Right lobe of liver (tissue), 6 donors: ENCODE data around the gene CABP4. TPM values are rescaled to one million over a fixed set of nuclear protein-coding genes. Genes with fewer than 3 reads are reported as not detected.
A peak's percentile ranks its signal among the peaks of the same experiment; 100 is the strongest.

Source experiments
- ATAC-seq, 4 donors: fragments of 200-7000 bp; cut with Tn5 transposase; one replicate each; pipeline ENCODE4 v1.9.1; 2020; ENCODE audit warnings: mild to moderate bottlenecking in 4 of 4, moderate library complexity in 4 of 4
- DNase-seq, 3 donors: peaks; one replicate each; pipeline ENCODE4 v3.0.0-alpha.2; 2020
- H3K27ac ChIP-seq, 3 donors: fragments of 200-600 bp; one replicate each; pipeline ENCODE4 v1.8.0; 2022
- H3K27me3 ChIP-seq, 2 donors: fragments of 200-600 bp; one replicate each; pipeline ENCODE4 v1.8.0; 2022
- H3K36me3 ChIP-seq, 4 donors: fragments of 200-600 bp; sonication (generic) in 1 of 4; one replicate each; pipeline versions ENCODE4 v1.5.1 to v1.8.0; 2017 to 2022; ENCODE audit warnings: control low read depth in 1 of 4
- H3K4me1 ChIP-seq, 4 donors: fragments of 200-600 bp; sonication (generic) in 1 of 4; one replicate each; pipeline versions ENCODE4 v1.5.1 to v1.8.0; 2017 to 2022; ENCODE audit warnings: control low read depth in 1 of 4
- H3K4me3 ChIP-seq, 3 donors: fragments of 200-600 bp; one replicate each; pipeline ENCODE4 v1.8.0; 2022
- H3K9me3 ChIP-seq, 4 donors: fragments of 200-600 bp; sonication (generic) in 1 of 4; one replicate each; pipeline versions ENCODE4 v1.5.1 to v1.8.0; 2017 to 2022; ENCODE audit warnings: control low read depth in 1 of 4
- POLR2A ChIP-seq: fragments of 450-650 bp; IDR thresholded peaks from one replicate; pipeline ENCODE4 v1.6.1; 2017; ENCODE audit warnings: antibody characterized with exemption, mild to moderate bottlenecking
- WGBS: methylation state at CpG from one replicate; pipeline ENCODE4 v1.1.6; 2018; ENCODE audit warnings: low coverage, low lambda C conversion rate; ENCODE audit not compliant: insufficient coverage; ENCODE audit errors: missing lambda C conversion rate; 5-methylcytosine and 5-hydroxymethylcytosine counted together
- intact Hi-C, 2 donors: fragments of 100-400 bp; cut with DNase I; formaldehyde crosslinking; loops; one replicate each; pipeline versions ENCODE4 v1.11.2 to v1.14.1; 2022
- total RNA-seq, 6 experiments: library from RNA; depleted of rRNA in 2 of 6; stranded (reverse); fragments of >200 nt in 2 of 6; fragmentation: NEBNext Ultra II Directional in 3 of 6; extraction: Animal tissue kit (Norgen Biotek cat#: 25700) in 3 of 6; gene quantifications; one replicate each; pipeline versions ENCODE4 v1.1.0 to v1.2.4, GENCODE V29; 2016 to 2023
- TF ChIP-seq, protein P1 (sequence below), 4 donors: fragments of 200-600 bp in 3 of 4; fragments of 450-650 bp in 1 of 4; IDR thresholded peaks; one replicate each; pipeline versions ENCODE4 v1.5.1 to v1.8.0; 2016 to 2022; ENCODE audit warnings: antibody characterized with exemption in 4 of 4, mild to moderate bottlenecking in 2 of 4
- donor health status: DM: no; HTN: yes; CAD: no.
- donor health status: DM: no; HTN: no; CAD: no.
- donor health status: DM: no; HTN: no; CAD: no.
- donor health status: DM: no; HTN: yes; CAD: no.
- donor health status: DM: no; HTN: yes; CAD: no.

Gene CABP4
- total RNA-seq, 6 experiments from 2014 or later: 0.55 to 1.7 (median 1.2) TPM

GRCh38 chr11:67419325-67420049 lies 35.7 kb upstream of the CABP4 start:
- intact Hi-C loops: no loop called here
- no peak for DNase-seq
- Histone ChIP-seq H3K27me3 (no peaks in the 10 kb centered on the region), H3K4me3 (no peak overlapping the region), H3K4me1 (peaks cover 0 to 30% (median 11%) of the 10 kb centered on the region in 4 donors), H3K27ac (no peak overlapping the region), H3K36me3 (no peaks in the 10 kb centered on the region), H3K9me3 (no peaks in the 10 kb centered on the region)
- ATAC-seq: no peak
- WGBS: 40% methylated on average over 1 of the region's 21 CpGs
- no peak for TF ChIP-seq POLR2A
- TF ChIP-seq, protein P1, sequence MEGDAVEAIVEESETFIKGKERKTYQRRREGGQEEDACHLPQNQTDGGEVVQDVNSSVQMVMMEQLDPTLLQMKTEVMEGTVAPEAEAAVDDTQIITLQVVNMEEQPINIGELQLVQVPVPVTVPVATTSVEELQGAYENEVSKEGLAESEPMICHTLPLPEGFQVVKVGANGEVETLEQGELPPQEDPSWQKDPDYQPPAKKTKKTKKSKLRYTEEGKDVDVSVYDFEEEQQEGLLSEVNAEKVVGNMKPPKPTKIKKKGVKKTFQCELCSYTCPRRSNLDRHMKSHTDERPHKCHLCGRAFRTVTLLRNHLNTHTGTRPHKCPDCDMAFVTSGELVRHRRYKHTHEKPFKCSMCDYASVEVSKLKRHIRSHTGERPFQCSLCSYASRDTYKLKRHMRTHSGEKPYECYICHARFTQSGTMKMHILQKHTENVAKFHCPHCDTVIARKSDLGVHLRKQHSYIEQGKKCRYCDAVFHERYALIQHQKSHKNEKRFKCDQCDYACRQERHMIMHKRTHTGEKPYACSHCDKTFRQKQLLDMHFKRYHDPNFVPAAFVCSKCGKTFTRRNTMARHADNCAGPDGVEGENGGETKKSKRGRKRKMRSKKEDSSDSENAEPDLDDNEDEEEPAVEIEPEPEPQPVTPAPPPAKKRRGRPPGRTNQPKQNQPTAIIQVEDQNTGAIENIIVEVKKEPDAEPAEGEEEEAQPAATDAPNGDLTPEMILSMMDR (IDR thresholded peaks at IDR 0.05): no peak

DNA sequence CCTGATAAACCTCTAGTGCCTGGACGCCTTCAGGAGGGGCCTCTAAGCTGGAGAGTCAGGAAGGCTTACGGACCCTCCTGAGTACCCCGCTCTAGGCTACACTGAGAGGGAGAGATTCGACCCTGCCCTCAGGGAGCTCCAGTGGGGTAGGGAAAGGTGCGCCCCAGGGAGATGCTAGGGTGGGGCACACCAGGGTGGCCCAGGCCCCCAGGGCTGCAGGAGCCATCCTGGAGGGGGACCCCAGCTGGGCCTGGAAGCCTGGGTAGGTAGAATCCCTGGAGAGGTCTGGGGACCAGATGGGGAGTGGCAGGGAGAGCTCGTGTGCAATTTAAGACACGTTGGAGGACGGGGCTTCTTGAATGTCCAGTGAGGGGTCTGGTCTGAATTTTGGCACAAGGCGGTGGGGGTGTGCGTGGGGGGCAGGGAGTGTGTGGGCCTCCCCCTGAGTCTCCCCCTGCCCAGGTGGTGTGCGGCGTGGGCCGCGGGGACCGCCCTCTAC lies 35.0 kb upstream of the CABP4 start:
- Histone ChIP-seq H3K27me3 (no peaks in the 10 kb centered on the region), H3K36me3 (no peaks in the 10 kb centered on the region), H3K4me1 (peaks cover 0 to 27% (median 11%) of the 10 kb centered on the region in 4 donors), H3K9me3 (no peaks in the 10 kb centered on the region), H3K27ac (peak overlapping the region; percentile 58 to 79 (median 77)), H3K4me3 (peak overlapping the region; percentile 42 to 67 (median 60))
- WGBS: 56% methylated on average over 5 of the region's 15 CpGs
- intact Hi-C loops: no loop called here
- DNase-seq (no peak), ATAC-seq (no peak)
- no peak for TF ChIP-seq POLR2A
- TF ChIP-seq, protein P1 (IDR thresholded peaks at IDR 0.05): no peak

DNA sequence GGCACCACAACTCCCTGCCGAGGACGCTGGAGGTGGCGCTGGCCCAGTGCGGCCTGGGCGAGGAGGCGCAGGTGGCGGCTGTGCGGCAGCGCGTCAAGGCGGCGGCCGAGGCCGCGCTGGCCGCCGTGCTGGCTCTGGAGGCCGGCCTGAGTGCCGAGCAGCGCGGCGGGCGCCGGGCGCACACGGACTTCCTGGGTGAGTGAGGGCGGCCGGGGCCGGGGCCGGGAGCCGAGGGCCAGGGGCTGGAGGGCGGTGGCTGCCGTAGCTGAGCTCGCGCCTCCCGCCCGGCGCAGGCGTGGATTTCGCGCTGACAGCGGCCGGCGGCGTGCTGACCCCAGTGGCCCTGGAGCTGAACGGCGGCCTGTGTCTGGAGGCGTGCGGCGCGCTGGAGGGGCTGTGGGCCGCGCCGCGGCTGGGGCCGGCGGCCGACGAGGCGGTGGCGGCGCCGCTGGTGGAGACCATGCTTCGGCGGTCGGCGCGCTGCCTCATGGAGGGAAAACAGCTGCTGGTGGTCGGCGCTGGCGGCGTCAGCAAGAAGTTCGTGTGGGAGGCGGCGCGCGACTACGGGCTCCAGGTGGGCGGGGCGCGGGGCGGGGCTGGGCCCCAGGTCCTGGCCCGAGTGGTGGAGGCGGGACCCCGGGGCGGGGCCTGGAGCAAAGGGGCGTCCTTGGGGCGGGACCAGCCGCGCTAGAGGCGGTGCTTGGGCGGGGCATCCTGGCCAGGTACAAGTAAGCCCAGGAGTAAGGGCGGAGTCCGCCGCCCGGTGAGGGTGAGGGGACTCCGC lies 34.3 kb upstream of the CABP4 start:
- Histone ChIP-seq H3K27me3 (no peaks in the 10 kb centered on the region), H3K4me1 (peaks cover 0 to 21% (median 10%) of the 10 kb centered on the region in 4 donors), H3K9me3 (no peaks in the 10 kb centered on the region), H3K4me3 (peak overlapping the region; percentile 42 to 67 (median 60)), H3K27ac (peak overlapping the region; percentile 58 to 79 (median 77)), H3K36me3 (no peaks in the 10 kb centered on the region)
- intact Hi-C loops: no loop called here
- 0% methylated on average over 5 of the region's 97 CpGs for whole genome bisulfite sequencing
- DNase-seq (peak; percentile 99), ATAC-seq (peak; percentile 92 to 97 (median 96))
- TF ChIP-seq, protein P1 (IDR thresholded peaks at IDR 0.05): peak in 1 of 4 donors; percentile 10
- peak; percentile 66 for TF ChIP-seq POLR2A

DNA sequence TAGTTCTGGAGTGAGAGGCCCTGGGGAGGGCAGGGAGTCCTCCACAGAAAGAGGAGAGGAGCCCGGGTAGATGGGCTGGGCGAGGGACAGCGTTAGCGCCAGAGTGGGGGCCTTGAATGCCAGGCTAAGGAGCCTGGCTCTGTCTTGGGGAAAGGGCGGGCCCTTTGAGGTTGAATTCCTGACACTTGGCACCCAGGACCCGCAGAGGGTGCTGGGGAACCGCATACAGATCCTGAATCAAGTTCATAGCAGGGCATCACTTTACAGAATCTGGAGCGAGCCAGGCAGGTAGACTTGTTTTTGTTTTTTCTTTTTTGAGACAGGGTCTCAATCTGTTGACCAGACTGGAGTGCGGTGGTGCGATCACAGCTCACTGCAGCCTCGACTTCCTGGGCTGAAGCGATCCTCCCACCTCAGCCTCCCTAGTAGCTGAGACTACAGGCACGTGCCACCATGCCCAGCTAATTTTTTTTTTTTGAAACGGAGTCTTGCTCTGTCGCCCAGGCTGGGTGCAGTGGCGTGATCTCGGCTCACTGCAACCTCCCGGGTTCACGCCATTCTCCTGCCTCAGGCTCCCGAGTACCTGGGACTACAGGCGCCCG lies 33.6 kb upstream of the CABP4 start:
- ATAC-seq (no peak), DNase-seq (no peak)
- no peaks in the 10 kb centered on the region for H3K36me3 ChIP-seq
- H3K4me1 ChIP-seq: peaks cover 0 to 21% (median 10%) of the 10 kb centered on the region in 4 donors
- no peak for TF ChIP-seq POLR2A
- TF ChIP-seq, protein P1 (IDR thresholded peaks at IDR 0.05): no peak
- H3K9me3 ChIP-seq: no peaks in the 10 kb centered on the region
- intact Hi-C loops: no loop called here
- H3K27me3 ChIP-seq: no peaks in the 10 kb centered on the region
- H3K27ac ChIP-seq: no peak overlapping the region
- 37% methylated on average over 5 of the region's 22 CpGs for WGBS
- peak overlapping the region in 2 of 3 donors; percentile 42 to 67 for H3K4me3 ChIP-seq
